KG1 (cell line): ENCODE results near the gene TRAK1.

Source experiments
- DNase-seq: peaks from one replicate; lab custom pipeline; 2025; lab: John Stamatoyannopoulos, UW

The TRAK1 gene

DNA sequence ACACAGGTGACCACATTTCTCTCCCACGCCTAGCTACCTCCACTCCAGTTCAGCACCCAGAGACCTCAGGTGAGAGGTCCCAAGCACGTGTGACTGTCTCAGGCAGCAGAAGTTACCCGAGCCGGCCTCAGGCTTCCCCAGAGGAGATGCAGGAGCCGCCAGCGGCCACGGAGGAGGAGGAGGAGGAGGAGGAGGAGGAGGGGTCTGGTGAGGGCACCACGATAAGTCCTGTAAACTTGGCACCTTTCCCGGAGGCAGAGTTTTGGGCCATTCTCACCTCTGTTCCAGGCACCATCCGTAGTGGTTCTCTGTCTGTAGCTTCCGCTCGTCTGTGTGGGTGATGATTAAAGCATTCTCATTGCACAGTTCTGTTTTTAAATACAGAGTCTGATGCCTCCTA, 118.8 kb downstream of the TRAK1 start:
- no peak for DNase-seq

DNA sequence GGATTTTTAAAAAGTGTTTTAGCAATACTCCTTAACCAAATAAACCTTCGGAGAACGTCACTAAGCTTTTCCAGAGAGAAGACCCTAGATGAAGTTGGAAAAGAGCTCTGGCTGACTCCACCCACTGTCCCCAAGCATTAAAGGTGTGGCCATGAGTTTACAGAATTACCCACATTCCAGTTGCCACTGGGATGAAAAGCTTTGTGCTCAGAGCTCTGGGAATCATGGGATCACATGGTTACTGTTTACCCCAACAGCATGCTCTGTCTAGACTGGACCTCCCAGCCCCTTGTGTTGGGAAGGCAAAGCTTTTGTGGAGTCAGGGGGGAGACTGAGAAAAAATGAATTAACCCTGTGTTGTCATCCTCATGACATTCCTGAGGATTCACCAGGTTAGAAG, 119.6 kb downstream of the TRAK1 start:
- no peak for DNase-seq

DNA sequence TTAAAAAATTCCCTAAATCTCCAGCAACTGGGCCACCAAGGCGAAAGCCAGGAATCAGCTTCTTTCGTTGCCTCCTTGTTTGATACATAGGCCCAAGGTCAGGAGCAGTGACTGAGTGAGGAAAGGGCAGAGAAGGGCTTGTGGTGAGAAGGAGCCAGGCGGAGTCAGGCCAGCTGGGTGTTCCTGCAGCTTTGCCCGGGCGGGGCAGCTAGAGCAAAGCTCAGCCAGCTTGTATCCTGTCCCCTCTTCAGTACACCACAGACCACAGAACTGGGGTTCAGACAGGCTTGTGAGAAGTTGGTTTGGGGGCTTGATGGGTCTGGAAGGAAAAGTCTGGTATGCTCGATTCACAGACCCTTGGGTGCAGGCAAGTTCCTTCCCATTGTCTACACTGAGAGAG, 122.3 kb downstream of the TRAK1 start:
- no peak for DNase-seq

DNA sequence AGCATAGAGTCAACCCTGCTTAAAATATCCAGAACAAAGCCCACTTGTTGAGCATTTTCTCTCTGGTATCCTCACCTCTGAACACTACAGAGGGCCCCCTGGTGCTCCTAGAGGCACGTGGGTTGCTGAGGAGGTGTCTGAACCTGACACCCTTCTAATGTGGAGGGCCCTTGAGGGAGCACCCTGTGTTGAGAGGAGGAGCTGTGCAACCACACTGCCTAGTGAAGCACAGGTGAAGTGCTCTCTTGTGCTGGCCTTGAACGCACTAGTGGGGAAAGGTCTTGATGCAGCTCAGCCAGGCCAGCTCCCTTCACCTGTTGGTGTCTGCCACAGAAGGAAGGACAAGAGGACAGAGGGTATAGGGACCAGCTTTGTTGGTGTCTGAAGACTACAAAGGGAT, 122.9 kb downstream of the TRAK1 start:
- no peak for DNase-seq

DNA sequence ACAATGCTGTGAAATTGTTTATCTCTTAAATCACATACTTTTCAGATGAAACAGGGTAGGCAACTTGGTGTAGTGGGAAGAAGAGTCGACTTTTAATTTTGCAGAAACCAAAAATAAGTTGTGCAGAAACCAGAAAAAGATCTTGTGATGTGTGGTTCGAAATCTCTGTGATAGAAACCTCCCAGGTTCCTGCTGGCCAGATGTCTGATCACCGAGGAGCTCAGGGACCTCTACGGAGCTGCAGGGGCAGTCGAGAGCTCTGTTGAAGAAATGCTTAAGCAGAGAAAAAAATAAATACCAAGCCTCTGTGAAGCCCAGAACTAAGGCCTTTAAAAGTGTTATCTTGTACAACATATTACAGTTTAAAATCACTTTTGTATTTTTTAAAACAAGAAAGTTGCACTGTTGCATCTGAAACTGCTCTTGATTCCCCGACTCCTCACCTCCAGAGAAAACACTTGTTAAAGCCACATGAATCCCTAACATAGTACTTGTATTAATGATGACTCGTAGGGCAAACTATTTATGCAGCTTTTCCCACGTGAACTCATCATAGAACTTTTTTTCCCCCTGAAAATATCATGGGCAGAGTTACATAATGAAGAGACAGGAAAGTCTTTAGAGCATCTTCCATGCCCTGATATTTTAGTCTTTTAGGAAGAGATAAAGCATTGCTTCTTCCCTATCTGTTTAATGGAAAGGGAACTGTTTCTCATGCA, 123.6 kb downstream of the TRAK1 start:
- no peak for DNase-seq

DNA sequence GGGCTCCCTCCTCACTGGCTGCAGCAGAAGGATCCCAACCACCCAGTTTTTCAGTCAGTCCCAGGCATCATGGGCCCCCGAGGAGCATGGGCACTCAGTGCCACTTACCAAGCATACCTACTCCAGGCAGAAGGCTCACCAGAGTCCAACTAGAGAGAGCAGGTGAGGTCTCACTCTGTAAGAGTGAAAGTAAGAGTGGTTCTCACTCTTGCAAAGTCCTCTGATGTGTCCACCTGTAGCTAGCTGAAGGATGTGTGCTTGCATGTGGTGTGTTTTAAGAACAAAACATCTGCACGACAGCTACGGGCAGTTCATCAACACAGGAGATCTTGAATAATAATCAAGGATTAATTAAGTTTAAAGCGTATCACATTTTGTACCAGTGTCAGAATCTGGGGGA, 125.1 kb downstream of the TRAK1 start:
- no peak for DNase-seq

DNA sequence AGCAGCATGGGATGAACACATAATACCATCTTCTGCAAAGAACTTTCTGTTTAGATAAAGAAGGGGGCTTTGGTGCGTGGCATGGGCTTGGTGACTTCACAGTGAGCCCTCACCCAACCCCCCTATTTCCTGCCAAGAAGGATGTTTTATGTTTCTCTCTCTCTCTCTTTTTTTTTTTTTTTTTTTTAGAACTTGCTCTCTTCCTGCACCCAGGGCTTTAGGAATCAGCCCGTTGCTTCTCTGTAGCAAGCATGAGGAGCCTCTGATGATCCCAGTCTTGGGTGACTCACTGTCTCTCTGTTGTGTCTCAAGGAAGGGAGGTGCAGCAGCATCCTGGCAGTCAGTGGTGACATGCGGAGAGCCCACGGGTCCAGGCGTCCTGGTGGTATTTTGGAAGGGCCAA, 125.8 kb downstream of the TRAK1 start:
- DNase-seq = no peak

DNA sequence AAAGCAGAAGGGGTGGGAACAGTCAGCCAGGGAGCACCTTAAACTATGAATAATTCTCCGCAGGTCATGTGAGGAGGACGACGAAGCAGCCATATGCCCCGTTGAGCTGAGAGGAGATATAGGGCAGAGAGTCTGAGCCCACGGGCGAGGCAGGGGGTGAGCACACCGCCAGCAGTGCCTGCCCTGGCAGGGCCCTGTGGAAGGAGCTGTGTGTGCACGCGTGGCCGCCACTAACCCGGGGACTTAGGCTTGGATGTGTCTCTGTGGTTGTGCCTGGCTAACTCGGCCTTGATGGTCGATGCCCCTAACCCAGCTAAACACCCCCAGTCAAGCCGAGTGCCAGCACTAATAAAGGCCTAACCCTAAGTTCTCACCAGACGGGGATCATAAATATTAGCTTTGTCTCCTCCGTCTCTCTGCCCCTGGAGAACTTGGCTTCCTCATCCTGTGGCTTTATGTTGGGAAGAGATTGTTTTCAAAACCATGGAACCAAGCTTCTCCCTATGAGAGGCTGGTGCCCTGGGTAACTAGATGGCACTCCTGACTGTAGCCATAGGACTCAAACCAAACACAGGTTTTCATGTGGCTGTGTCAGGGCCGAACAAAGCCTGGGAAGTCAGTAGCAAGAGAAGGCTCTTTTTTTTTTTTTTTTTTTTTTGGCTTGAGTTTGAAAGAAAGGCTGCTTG, 129.4 kb downstream of the TRAK1 start:
- no peak for DNase-seq

DNA sequence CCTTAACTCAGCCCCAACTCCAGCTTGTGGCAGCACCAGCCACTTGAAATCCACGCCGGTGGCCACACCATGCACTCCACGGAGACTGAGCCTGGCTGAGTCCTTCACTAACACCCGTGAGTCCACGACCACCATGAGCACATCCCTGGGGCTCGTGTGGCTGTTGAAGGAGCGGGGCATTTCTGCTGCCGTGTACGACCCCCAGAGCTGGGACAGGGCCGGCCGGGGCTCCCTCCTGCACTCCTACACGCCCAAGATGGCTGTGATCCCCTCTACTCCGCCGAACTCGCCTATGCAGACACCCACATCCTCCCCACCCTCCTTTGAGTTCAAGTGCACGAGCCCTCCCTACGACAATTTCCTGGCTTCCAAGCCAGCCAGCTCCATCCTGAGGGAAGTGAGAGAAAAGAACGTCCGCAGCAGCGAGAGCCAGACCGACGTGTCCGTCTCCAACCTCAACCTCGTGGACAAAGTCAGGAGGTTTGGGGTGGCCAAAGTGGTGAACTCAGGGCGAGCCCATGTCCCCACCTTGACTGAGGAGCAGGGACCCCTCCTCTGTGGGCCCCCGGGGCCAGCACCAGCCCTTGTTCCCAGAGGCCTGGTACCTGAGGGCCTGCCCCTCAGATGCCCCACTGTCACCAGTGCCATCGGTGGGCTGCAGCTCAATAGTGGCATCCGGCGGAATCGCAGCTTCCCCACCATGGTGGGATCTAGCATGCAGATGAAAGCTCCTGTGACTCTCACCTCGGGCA, 132.0 kb downstream of the TRAK1 start:
- no peak for DNase-seq

DNA sequence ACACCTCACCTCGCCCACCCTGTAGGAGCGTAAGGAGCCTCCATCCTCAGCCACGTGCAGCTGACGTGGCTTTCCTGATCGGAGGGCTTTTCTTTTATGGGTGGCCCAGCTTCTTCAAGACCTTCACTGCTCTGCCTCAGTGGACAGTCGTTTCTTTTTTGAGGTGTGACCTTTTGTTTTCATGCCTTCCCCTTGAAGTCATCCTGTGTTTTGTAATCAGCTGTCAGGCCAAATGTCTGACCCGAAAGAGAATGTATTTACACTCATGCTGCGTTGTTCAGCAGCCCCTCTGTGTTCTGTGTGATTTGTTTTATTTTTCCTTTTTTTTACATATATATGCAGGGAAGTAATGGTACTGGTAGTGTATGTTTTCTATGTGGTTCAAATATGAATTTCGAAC, 133.0 kb downstream of the TRAK1 start:
- DNase-seq = no peak

DNA sequence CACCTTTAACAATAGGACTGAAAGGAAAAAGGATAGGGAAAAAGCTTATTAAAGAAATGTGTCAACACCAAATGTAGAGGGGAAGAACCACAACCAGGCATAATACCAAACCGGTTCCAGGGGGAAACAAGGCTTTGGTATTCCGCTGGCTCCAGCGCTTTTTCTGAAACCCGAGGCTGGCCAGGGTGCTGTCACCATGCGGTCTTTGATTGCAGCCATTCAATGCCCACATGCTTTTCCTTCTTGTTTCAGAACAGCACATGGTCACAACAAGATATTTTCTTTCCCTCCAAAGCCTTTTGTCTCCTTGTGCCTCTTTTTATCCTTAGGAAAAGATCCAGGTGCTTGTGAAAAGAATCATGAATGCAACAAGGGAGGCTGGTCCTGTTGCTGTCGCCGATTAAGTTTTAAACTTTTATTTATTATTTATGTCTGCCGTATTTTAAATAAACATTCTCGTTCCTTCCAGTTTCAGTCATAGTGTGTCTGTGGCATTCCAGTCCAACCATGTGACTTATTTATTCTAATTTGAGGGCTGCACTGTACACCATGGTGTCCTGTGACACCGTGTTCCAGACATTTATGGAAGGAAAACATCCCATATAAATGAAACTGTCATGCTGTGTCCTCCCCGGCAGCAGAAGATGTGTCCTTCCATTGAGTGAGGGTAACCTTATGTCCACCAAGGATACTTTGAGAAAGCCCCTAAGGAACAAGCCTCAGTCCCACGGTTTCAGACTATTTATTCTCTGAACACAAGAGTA, 133.7 kb downstream of the TRAK1 start:
- no peak for DNase-seq

DNA sequence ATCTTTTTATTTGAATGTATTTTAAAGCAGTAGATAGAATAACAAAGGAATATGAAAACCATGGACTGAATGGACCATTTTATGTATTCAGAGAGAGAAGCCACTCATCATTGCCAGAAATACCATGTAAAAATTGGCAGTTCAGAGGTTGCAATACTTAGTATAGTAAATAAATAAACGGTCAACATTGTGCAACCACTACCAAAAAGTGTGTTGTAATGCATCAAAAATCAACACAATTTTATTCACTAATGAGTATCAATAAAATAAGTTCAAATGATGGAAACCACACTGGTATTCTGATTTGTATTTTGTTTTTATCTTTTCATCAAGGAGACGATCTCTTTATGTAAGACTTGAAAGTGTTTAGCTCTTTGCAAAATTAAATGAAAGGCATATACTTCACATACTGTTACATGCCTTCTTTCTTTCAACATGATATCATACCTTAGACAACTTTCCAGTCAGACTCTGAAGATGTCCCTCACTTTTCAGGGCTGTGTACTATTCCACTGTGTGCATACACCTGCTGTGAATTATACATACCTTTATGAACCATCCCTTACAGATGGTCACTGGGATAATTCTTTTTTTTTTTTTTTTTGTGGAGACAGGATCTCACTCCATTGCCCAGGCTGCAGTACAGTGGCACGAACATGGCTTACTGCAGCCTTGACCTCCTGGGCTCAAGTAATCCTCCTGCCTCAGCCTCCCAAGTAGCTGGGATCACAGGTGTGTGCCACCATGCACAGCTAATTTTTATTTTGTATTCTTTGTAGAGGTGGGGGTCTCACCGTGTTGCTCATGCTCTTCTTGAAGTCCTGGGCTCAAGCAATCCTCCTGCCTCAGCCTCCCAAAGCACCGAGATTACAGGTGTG, 134.6 kb downstream of the TRAK1 start:
- no peak for DNase-seq

DNA sequence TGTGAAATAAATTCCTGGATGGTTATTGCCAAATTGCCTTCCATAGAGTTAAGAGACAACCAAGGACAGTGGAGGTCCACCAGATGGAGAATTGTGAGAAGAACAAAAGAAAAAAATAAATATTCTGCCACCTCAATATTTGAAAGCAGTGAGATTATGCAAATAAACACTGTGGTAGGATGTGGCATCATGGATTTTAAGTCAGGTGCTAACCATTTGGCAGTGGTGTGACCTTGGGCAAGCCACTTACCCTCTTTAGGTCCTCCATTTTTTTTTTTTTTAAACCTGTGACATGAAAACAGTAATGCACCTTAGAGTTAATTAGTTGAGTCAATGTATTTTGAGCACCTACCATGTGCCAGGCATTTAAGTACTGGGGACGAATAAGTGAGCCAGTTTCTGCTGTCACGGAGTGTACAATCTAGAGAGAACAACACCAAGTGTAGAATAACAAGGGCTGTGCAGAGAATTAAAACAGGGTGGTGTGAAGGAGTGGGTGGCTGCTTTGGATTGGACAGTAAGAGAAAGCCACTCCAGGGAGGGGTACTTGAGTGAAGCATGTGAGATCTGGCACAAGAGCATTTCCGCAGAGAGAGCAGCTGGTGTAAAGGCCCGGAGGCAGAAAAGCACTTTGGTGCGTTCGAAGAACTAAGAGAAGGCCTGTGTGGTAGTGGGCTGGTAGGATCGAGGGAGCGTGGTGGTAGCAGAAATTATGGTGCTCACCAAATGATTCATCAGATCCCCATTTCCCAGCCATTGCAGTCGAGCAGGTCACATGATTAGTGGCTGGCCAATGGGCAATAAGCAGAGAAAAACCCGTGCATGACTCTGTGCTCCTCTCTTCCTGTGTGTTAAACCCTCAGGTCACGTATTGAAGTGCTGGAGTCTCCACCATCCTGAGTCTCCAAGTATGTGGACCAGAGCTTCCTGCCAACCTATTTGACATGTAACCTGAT, 135.6 kb downstream of the TRAK1 start:
- no peak for DNase-seq

DNA sequence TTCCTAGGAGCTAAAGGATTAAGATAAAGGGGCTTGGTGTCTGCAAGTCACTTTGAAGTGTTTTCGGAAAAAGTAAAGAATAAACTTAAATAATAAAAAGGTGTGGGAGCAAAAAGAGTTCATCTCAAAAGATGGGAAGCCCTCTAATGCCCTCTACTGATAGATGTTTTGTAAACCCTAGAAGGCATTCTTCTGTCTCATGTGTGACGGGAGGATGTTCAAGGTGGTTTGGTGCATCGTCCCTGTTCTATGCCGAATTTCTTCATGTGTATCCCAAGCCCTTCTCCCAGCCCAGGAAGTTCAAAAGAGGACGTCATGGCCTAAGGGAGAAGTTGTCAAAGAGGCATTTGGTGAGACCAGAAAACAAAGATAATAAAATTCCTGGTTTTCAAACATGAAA, 137.6 kb downstream of the TRAK1 start:
- no peak for DNase-seq

DNA sequence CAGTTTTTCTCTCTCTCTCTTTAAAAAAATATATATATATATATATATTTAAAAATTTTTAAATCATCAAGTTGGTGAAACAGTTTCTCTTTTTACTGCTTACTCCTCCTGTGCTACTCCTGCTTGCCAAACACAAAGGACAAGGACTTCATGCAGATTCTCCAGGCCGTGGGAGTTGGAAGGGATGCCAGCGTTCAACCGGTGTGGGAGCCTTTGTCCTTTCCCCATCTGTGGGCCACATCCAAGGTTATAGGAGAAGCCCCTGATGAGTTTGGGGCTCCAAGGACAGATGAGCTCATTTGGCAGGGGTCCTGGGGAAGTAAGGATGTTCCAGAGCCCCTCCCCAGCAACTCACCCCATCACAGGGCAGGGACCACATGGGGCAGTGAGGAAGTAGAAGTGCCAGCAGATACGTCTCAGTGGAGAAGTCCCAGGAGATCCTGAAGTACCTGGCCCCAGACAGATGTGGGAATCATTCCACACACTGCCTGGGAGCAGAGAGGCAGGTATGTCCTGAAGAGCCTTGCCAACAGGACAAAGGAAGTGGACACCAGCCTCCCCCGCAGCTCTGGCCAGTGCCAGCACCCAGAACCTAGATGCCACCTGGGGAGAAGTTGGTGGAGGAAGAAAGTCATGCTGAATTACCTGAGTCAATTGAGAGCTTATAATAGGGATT, 138.2 kb downstream of the TRAK1 start:
- DNase-seq = no peak

DNA sequence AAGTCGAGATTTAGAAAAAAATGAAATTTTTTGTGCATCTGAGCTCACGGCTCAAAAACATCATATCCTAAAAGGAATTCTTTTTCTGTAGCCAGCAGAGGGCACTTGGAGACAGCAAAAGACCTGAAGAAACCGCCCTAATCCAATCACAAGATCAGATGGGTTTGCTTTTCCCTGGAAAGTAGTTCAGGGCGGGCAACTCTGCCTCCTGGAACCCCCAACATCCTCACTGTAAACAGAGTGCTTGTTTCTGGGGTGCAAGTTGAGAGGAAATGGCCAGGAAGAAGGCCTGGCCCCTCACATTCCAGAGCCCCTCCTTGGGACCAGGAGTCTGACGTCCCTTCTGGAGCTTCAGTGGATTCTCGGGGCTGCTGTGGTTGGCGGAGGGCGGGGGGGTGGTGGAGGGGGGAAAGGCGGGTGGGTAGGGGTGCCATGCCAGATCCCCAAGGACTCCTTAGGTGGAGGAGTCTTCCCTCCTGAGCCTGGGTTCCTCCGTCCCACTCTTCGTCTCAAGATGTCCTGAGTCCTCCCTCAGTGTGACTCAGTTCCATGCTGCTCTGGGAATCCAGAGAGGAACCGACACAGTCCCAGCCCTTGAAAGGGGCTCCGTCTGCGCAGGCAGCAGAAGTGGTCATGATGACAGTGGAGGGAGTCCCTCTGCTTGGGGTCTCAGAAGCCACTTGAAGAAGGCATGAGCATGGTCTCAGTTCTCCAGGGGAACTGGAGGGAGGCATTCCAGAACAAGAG, 139.0 kb downstream of the TRAK1 start:
- DNase-seq = no peak

DNA sequence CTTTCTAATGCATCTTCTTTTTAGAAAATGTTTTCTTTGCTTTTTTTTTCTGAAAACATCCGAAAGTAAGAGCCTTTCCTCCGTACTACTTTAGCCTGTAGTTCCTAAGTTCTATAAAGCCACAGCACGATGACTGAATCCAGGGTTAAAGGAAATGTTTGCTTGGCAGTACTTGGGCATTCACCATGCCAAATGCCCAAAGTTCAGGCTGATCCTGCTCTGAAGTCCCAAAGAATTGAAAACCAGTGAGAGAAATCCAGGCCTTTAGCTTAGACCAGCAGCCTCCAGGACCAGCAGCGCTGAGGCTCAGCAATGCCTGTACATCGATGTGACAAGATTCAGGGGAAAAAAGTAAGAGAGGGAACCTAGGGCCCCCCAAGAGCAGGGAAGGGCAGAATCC, 139.7 kb downstream of the TRAK1 start:
- no peak for DNase-seq

DNA sequence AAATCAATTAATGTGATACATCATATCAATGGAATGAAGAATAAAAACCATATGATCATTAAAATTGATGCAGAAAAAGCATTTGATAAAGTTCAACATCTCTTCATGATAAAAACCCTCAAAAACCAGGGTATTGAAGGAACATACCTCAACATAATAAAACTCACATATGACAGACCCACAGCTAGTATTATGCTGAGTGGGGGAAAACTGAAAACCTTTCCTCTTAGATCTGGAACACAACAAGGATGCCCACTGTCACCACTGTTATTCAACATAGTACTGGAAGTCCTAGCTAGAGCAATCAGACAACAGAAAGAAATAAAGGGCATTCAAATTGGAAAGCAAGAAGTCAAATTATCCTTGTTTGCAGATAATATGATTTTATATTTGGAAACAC, 144.4 kb downstream of the TRAK1 start:
- DNase-seq = no peak

DNA sequence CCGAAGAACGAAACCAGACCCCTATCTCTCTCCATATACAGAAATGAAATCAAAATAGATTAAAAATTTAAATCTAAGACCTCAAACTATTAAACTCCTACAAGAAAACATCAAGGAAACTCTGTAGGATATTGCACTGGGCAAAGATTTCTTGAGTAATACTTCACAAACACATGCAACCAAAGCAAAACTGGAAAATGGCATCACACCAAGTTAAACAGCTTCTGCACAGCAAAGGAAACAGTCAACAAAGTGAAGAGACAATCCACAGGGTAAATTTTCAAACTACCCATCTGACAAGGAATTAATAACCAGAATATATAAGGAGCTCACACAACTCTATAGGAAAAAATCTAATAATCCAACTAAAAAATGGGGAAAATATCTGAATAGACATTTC, 145.5 kb downstream of the TRAK1 start:
- no peak for DNase-seq
